Epithelial cell of esophagus (primary cell): ENCODE results near the gene ME3.

Experiments
- DNase-seq: peaks from one replicate; pipeline ENCODE4 v3.0.0; 2010; ENCODE audit warnings: low read depth
- H3K4me3 ChIP-seq: 2 replicates; pipeline ENCODE4 v1.5.1; 2011; ENCODE audit warnings: mild to moderate bottlenecking, low read length, control low read depth
- TF ChIP-seq, protein P1 (sequence below): IDR thresholded peaks from 2 replicates; pipeline ENCODE4 v1.5.1; 2011; ENCODE audit warnings: low read depth, mild to moderate bottlenecking, low read length, control low read depth, inconsistent platforms; ENCODE audit not compliant: insufficient read depth; ENCODE audit errors: missing control alignments

ME3 gene

DNA sequence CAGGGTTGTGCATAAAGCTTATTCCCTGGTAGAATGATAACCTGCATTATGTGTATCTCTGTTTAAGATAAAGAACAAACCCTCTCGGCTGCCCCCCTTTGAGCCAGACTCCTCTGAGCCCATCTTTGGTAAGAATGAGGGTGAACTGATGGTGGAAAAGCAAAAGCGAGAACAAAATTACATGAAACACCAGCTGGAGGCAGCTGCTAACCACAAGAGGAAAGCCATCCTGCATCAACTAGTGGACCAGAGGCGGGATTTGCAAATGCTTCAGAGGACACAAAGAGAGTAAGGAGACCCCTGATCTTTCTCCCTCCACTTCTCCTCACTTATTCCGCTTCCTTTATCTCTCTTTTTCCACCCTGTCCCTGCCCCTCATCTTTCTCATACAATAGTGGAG, 257.4 kb downstream of the ME3 start:
- TF ChIP-seq, protein P1, sequence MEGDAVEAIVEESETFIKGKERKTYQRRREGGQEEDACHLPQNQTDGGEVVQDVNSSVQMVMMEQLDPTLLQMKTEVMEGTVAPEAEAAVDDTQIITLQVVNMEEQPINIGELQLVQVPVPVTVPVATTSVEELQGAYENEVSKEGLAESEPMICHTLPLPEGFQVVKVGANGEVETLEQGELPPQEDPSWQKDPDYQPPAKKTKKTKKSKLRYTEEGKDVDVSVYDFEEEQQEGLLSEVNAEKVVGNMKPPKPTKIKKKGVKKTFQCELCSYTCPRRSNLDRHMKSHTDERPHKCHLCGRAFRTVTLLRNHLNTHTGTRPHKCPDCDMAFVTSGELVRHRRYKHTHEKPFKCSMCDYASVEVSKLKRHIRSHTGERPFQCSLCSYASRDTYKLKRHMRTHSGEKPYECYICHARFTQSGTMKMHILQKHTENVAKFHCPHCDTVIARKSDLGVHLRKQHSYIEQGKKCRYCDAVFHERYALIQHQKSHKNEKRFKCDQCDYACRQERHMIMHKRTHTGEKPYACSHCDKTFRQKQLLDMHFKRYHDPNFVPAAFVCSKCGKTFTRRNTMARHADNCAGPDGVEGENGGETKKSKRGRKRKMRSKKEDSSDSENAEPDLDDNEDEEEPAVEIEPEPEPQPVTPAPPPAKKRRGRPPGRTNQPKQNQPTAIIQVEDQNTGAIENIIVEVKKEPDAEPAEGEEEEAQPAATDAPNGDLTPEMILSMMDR, result no peak
- H3K4me3 ChIP-seq, result no peak overlapping the region
- no peak for DNase-seq

DNA sequence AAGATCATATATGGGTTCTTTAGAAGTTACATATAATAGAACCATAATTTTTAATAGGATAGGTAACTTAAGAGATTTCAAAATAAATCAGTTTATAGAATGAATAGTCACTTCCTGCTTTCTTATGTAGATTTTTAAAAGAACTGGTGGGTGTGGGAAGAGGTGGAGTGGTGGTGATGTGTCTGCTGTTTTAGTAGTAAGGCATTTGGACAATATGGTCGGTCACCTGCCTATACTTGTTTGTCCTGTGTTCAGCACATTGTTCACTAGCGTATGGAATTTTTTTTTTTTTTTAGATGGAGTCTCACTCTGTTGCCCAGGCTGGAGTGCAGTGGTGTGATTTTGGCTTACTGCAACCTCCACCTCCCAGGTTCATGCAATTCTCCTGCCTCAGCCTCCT, 258.4 kb downstream of the ME3 start:
- H3K4me3 ChIP-seq, result no peak overlapping the region
- DNase-seq, result peak; percentile 94
- TF ChIP-seq, protein P1, result no peak

DNA sequence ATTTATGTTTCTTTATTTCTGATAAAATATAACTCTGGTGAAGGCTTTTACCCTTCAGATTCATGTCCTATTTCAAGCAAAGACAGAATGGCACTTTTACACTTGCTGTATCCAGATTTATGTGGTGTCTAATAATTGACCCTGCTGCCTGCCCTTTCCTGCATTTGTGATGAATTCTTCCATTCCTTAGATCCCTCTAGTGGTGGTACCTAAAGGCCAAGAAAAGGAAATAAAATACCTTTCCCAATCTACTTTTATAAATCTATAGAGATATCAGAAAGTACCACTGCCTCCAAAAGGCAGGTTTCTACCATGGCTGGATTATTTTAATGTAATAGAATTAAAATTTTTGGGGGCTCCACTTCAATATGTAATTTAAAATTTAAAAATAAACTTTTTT, 263.6 kb downstream of the ME3 start:
- H3K4me3 ChIP-seq, result no peak overlapping the region
- TF ChIP-seq, protein P1, result peak; percentile 39
- DNase-seq, result peak; percentile 9

DNA sequence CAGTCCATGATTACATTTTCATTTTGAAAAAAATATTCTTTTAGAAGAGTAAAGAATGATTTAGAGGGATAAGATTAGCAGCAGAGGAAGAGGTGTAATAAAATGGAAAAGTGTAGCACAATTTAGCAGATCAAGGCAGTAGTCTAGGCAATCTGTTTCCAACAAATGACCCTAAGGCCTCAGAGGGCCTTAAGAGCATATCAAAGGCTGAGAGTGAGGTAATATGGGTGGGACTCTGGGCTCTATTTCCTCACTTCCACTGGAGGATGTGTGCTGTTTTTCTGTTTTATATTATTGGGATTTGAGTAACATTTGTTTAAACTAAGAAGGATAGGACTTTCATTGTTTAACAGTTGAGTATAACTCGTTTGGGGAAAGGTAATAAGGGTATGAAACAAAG, 269.0 kb downstream of the ME3 start:
- DNase-seq, result no peak
- H3K4me3 ChIP-seq, result no peak overlapping the region
- TF ChIP-seq, protein P1, result no peak

DNA sequence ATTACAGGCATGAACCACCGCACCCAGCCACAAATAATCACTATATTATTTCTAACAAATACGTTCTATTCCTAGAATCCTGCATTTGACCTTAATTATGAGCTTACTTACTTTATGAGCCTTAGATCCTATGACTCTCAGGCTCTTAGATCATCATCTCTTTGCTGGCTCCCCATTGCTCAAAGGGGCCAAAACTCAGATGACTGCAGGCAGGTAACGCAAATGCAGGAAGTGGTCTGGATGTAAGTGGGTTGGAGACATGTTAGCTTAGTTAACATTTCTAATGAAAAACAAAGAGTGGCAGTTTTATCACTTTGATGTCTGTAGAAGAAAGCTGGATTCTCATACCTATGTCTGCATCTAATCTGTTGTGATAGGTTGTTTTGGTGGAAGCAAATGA, 274.3 kb downstream of the ME3 start:
- TF ChIP-seq, protein P1, result no peak
- DNase-seq, result no peak
- H3K4me3 ChIP-seq, result no peak overlapping the region

DNA sequence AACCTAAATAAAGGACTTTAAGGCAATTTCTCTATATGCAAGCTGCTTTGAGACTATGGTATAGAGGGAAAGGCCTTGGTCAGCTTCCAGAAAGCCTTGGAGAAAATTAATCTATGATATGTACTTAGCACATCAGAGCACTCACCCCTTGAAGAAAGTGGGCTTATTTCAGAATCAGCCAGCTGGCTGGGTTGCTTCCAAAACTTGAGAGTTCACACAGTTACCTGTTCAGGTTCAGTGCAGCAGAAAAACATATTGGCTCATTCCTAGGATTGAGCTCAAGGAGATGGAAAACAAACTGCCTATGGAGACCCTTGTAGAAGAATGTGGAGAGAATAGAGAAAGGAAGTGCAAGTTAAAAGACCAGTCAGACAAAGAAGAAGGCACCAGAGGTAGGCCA, 275.1 kb downstream of the ME3 start:
- TF ChIP-seq, protein P1, result no peak
- DNase-seq, result no peak
- H3K4me3 ChIP-seq, result no peak overlapping the region

DNA sequence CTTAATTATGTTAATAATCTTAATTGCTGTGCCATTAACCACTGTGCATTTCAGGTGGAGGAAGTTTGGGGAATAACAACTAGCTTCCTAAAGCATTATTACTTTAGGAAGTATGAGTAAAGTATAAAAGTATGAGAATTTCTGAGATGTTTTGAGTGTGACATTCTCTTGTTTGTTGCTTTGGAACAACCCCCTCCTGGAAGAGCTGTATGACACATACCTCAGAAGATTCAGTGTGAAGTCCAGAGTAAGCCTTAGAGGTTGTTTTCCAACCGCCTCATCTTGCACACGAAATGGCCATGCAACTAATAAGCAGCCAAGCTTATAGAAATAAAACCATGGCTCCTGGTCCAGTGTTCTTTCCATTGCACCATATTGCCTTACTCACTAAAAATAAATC, 276.0 kb downstream of the ME3 start:
- no peak overlapping the region for H3K4me3 ChIP-seq
- DNase-seq, result peak; percentile 33
- TF ChIP-seq, protein P1, result no peak
